ENCODE data around the gene TRMT112. TPM values are rescaled to one million over a fixed set of nuclear protein-coding genes. Genes with fewer than 3 reads are reported as not detected.

TRMT112 gene
- total and polyA plus RNA-seq, 12 donors = 286 to 991 (median 397) TPM

GRCh38 chr11:64284048-64284961 lies 33.1 kb downstream of the TRMT112 start, which contains the start of gene BAD:
TSS of gene BAD (minus strand) at chr11:64284665. CDS start at chr11:64284368, 297 bp downstream.
- intact Hi-C loops (cut with DNase I) = no loop called here
- 2 to 52% (median 6%) methylated on average over 2 to 44 of the region's 44 CpGs for WGBS, 4 donors
- H3K27me3 ChIP-seq = no peaks in the 10 kb centered on the region
- peak within 1 kb of the TSS; percentile 77 to 94 (median 87) for H3K27ac ChIP-seq
- peaks cover 0 to 3% of the 10 kb centered on the region in 2 donors for H3K36me3 ChIP-seq (replicated peaks in 1 of 2)
- TF ChIP-seq POLR2A (IDR thresholded peaks at IDR 0.05) (peak in 1 of 2 donors; percentile 55), CTCF (IDR thresholded peaks at IDR 0.05) (no peak)
- no peaks in the 10 kb centered on the region for H3K9me3 ChIP-seq (replicated peaks in 1 of 3)
- peak; percentile 96 to 98 (median 97) for DNase-seq
- peaks cover 15 to 19% of the 10 kb centered on the region in 2 donors for H3K4me1 ChIP-seq (replicated peaks in 1 of 2)
- peak within 1 kb of the TSS; percentile 57 to 93 (median 75) for H3K4me3 ChIP-seq

- Histone ChIP-seq H3K36me3 (replicated peaks in 1 of 2) (peaks cover 0 to 11% of the 10 kb centered on the region in 2 donors), H3K9me3 (replicated peaks in 1 of 3) (no peaks in the 10 kb centered on the region), H3K27me3 (no peaks in the 10 kb centered on the region), H3K4me1 (replicated peaks in 1 of 2) (peaks cover 15 to 19% of the 10 kb centered on the region in 2 donors), H3K27ac (no peak overlapping the region), H3K4me3 (no peak overlapping the region)
- intact Hi-C loops (cut with DNase I) = no loop called here
- 90 to 94% (median 93%) methylated on average over 3 of the region's 3 CpGs for WGBS, 4 donors
- DNase-seq = no peak
- TF ChIP-seq POLR2A (IDR thresholded peaks at IDR 0.05) (no peak), CTCF (IDR thresholded peaks at IDR 0.05) (no peak)
These were observed 34.3 kb downstream of the TRMT112 start for GRCh38 chr11:64283092-64283491.

- Histone ChIP-seq H3K4me1 (replicated peaks in 1 of 2) (peaks cover 15 to 19% of the 10 kb centered on the region in 2 donors), H3K9me3 (replicated peaks in 1 of 3) (no peaks in the 10 kb centered on the region), H3K27me3 (no peaks in the 10 kb centered on the region), H3K4me3 (no peak overlapping the region), H3K27ac (no peak overlapping the region), H3K36me3 (replicated peaks in 1 of 2) (peaks cover 0 to 17% of the 10 kb centered on the region in 2 donors)
- DNase-seq = no peak
- TF ChIP-seq POLR2A (IDR thresholded peaks at IDR 0.05) (no peak), CTCF (IDR thresholded peaks at IDR 0.05) (no peak)
- intact Hi-C loops (cut with DNase I) = no loop called here
- 92 to 96% (median 95%) methylated on average over 22 of the region's 22 CpGs for WGBS, 4 donors
These were observed 35.2 kb downstream of the TRMT112 start for GRCh38 chr11:64281957-64282770.
